Measurements from ENCODE around the gene XBP1. TPM values are rescaled to one million over a fixed set of nuclear protein-coding genes. Genes with fewer than 3 reads are reported as not detected.

Gene XBP1
- total and polyA plus RNA-seq, 10 of the 15 experiments (the other 5 are each of a cell fraction or from before 2014, with no cell fraction given), result 44.5 to 313 (median 149) TPM

DNA sequence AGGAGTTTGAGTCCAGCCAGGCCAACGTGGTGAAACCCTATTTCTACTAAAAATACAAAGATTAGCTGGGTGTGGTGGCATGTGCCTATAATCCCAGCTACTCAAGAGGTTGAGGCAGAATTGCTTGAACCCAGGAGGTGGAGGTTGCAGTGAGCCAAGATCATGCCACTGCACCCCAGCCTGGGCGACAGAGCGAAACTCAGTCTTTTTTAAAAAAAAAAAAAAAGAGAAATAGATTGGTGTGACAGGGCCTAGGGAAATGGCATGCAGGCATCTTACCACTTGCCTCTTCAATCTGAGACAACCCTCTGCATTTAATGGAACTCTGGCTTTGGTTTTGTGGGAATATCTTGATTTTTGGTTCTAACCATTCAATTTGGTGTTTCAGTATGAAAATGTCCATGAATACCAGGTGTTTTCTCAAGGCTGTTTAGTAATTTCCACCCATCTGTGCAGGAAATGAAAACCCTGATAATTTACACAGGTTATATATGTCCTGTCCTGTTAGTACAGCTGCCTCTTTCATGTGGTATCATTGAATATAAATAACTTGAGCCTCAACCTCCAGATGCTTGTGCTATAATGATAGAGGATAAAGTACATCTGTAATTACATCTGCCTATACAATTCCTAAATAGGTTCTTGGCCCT is 8.4 kb downstream of the XBP1 start (continued):
- TF ChIP-seq JUND (IDR thresholded peaks at IDR 0.05; ENCODE audit: low read depth, low read length) (no peak), FOXK2 (IDR thresholded peaks at IDR 0.05) (no peak), NR2C1 (IDR thresholded peaks at IDR 0.05) (no peak), PAX8 (IDR thresholded peaks at IDR 0.05) (no peak), MYB (IDR thresholded peaks at IDR 0.05; ENCODE audit: borderline replicate concordance, low read depth, low read length) (no peak), BACH1 (IDR thresholded peaks at IDR 0.05; ENCODE audit: borderline replicate concordance) (no peak), ZNF217 (IDR thresholded peaks at IDR 0.05) (peak; percentile 82; the same call in 1 of the 2 replicates), LARP7 (IDR thresholded peaks at IDR 0.05) (no peak), NFIC (IDR thresholded peaks at IDR 0.05; ENCODE audit: low read depth, low read length) (peak; percentile 98), MYC (IDR thresholded peaks at IDR 0.05; ENCODE audit: insufficient read depth, insufficient read length, insufficient replicate concordance, low read length, severe bottlenecking) (no peak), BRCA1 (IDR thresholded peaks at IDR 0.05; ENCODE audit: low read depth, low read length) (no peak)
- TF ChIP-seq, protein P1, sequence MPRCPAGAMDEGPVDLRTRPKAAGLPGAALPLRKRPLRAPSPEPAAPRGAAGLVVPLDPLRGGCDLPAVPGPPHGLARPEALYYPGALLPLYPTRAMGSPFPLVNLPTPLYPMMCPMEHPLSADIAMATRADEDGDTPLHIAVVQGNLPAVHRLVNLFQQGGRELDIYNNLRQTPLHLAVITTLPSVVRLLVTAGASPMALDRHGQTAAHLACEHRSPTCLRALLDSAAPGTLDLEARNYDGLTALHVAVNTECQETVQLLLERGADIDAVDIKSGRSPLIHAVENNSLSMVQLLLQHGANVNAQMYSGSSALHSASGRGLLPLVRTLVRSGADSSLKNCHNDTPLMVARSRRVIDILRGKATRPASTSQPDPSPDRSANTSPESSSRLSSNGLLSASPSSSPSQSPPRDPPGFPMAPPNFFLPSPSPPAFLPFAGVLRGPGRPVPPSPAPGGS (IDR thresholded peaks at IDR 0.05; ENCODE audit: borderline replicate concordance, insufficient read depth, low read depth, low read length, poor library complexity, severe bottlenecking), result peak; percentile 25
- TF ChIP-seq, protein P2, sequence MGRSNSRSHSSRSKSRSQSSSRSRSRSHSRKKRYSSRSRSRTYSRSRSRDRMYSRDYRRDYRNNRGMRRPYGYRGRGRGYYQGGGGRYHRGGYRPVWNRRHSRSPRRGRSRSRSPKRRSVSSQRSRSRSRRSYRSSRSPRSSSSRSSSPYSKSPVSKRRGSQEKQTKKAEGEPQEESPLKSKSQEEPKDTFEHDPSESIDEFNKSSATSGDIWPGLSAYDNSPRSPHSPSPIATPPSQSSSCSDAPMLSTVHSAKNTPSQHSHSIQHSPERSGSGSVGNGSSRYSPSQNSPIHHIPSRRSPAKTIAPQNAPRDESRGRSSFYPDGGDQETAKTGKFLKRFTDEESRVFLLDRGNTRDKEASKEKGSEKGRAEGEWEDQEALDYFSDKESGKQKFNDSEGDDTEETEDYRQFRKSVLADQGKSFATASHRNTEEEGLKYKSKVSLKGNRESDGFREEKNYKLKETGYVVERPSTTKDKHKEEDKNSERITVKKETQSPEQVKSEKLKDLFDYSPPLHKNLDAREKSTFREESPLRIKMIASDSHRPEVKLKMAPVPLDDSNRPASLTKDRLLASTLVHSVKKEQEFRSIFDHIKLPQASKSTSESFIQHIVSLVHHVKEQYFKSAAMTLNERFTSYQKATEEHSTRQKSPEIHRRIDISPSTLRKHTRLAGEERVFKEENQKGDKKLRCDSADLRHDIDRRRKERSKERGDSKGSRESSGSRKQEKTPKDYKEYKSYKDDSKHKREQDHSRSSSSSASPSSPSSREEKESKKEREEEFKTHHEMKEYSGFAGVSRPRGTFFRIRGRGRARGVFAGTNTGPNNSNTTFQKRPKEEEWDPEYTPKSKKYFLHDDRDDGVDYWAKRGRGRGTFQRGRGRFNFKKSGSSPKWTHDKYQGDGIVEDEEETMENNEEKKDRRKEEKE (IDR thresholded peaks at IDR 0.05), result no peak
- TF ChIP-seq, protein P3, sequence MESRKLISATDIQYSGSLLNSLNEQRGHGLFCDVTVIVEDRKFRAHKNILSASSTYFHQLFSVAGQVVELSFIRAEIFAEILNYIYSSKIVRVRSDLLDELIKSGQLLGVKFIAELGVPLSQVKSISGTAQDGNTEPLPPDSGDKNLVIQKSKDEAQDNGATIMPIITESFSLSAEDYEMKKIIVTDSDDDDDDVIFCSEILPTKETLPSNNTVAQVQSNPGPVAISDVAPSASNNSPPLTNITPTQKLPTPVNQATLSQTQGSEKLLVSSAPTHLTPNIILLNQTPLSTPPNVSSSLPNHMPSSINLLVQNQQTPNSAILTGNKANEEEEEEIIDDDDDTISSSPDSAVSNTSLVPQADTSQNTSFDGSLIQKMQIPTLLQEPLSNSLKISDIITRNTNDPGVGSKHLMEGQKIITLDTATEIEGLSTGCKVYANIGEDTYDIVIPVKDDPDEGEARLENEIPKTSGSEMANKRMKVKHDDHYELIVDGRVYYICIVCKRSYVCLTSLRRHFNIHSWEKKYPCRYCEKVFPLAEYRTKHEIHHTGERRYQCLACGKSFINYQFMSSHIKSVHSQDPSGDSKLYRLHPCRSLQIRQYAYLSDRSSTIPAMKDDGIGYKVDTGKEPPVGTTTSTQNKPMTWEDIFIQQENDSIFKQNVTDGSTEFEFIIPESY (IDR thresholded peaks at IDR 0.05), result no peak
- TF ChIP-seq, protein P4, sequence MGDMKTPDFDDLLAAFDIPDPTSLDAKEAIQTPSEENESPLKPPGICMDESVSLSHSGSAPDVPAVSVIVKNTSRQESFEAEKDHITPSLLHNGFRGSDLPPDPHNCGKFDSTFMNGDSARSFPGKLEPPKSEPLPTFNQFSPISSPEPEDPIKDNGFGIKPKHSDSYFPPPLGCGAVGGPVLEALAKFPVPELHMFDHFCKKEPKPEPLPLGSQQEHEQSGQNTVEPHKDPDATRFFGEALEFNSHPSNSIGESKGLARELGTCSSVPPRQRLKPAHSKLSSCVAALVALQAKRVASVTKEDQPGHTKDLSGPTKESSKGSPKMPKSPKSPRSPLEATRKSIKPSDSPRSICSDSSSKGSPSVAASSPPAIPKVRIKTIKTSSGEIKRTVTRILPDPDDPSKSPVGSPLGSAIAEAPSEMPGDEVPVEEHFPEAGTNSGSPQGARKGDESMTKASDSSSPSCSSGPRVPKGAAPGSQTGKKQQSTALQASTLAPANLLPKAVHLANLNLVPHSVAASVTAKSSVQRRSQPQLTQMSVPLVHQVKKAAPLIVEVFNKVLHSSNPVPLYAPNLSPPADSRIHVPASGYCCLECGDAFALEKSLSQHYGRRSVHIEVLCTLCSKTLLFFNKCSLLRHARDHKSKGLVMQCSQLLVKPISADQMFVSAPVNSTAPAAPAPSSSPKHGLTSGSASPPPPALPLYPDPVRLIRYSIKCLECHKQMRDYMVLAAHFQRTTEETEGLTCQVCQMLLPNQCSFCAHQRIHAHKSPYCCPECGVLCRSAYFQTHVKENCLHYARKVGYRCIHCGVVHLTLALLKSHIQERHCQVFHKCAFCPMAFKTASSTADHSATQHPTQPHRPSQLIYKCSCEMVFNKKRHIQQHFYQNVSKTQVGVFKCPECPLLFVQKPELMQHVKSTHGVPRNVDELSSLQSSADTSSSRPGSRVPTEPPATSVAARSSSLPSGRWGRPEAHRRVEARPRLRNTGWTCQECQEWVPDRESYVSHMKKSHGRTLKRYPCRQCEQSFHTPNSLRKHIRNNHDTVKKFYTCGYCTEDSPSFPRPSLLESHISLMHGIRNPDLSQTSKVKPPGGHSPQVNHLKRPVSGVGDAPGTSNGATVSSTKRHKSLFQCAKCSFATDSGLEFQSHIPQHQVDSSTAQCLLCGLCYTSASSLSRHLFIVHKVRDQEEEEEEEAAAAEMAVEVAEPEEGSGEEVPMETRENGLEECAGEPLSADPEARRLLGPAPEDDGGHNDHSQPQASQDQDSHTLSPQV (IDR thresholded peaks at IDR 0.05), result no peak
- TF ChIP-seq, protein P5, sequence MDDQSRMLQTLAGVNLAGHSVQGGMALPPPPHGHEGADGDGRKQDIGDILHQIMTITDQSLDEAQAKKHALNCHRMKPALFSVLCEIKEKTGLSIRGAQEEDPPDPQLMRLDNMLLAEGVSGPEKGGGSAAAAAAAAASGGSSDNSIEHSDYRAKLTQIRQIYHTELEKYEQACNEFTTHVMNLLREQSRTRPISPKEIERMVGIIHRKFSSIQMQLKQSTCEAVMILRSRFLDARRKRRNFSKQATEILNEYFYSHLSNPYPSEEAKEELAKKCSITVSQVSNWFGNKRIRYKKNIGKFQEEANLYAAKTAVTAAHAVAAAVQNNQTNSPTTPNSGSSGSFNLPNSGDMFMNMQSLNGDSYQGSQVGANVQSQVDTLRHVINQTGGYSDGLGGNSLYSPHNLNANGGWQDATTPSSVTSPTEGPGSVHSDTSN (IDR thresholded peaks at IDR 0.05; ENCODE audit: insufficient replicate concordance, low read depth, low read length), result no peak

Data from GM12878 (cell line).